Left colon (tissue), 2 donors: ENCODE data around the gene FAAP100. TPM values are rescaled to one million over a fixed set of nuclear protein-coding genes. Genes with fewer than 3 reads are reported as not detected.
A peak's percentile ranks its signal among the peaks of the same experiment; 100 is the strongest.
"Not testable (repeated sequence)": the region's sequence is repeated elsewhere in the genome, so short reads cannot be mapped to it uniquely, and the experiment has no call there.

Experiments
- ATAC-seq: fragments of 200-7000 bp; cut with Tn5 transposase; one replicate; pipeline ENCODE4 v1.9.1; 2020; ENCODE audit warnings: mild to moderate bottlenecking, moderate library complexity
- DNase-seq, 2 donors: peaks; one replicate each; pipeline ENCODE4 v3.0.0-alpha.2; 2020
- intact Hi-C, 2 donors: fragments of 100-400 bp; cut with DNase I in 1 of 2; cut with micrococcal nuclease in 1 of 2; formaldehyde crosslinking; loops; one replicate each; pipeline versions ENCODE4 v1.11.2 to v1.14.0; 2022; cut with DNase I, micrococcal nuclease
- total RNA-seq, 2 donors: library from RNA; stranded (reverse); fragmentation: NEBNext Ultra II Directional; extraction: Animal tissue kit (Norgen Biotek cat#: 25700); gene quantifications; one replicate each; pipeline ENCODE4 v1.2.1, GENCODE V29; 2021
- donor health status: DM: no; HTN: no; CAD: no.
- donor health status: DM: yes; HTN: yes; CAD: no.

The FAAP100 gene
- total RNA-seq, 2 donors from 2014 or later: 25.4 to 28.8 TPM

DNA sequence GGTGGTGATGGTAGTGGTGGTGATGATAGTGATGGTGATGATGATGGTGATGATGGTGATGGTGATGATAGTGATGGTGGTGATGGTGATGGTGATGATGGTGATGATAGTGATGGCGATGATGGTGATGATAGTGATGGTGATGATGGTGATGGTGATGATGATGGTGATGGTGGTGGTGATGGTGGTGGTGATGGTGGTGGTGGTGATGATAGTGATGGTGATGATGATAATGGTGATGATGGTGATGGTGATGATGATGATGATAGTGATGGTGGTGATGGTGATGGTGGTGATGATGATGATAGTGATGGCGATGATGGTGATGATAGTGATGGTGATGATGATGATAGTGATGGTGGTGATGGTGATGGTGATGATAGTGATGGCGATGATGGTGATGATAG is 20.2 kb downstream of the FAAP100 start:
- ATAC-seq, DNase-seq, intact Hi-C loops: not testable (repeated sequence)

DNA sequence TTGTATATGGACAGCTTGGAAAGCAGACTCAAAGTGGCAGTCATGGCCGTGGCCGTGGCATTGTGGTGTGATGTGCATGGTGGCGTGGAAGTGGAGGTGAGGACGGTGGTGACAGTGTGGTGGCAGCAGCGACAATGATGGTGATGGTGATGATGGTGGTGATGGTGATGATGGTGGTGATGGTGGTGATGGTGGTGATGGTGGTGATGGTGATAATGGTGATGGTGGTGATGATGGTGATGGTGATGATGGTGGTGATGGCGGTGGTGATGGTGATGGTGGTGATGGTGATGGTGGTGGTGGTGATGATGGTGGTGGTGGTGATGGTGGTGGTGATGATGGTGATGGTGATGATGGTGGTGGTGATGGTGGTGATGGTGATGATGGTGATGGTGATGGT is 21.1 kb downstream of the FAAP100 start:
- ATAC-seq, DNase-seq, intact Hi-C loops: not testable (repeated sequence)

DNA sequence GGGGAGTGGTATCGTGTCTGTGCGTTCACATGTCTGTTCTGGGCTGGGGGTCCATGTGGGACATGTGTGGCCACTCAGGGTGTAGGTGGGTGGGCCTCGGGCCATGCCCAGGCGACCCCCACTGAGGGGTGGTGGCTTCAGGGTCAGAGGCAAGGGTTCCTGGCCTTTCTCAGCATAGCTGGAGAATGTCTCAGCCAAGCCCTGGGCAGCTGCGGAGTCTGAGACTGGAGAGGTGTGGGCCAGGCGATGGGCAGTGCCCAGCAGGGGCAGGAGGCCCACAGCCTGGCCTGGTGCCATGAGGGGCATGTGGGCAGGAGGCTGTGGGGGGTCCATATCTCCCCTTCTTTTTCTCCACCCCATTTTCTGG is 22.7 kb downstream of the FAAP100 start:
- ATAC-seq (no peak), DNase-seq (no peak)
- intact Hi-C loops: loop anchor here in 1 of 2 donors (10.0 kb wide), 1 partner anchor 75 kb away; no protein-coding TSS in a partner anchor

DNA sequence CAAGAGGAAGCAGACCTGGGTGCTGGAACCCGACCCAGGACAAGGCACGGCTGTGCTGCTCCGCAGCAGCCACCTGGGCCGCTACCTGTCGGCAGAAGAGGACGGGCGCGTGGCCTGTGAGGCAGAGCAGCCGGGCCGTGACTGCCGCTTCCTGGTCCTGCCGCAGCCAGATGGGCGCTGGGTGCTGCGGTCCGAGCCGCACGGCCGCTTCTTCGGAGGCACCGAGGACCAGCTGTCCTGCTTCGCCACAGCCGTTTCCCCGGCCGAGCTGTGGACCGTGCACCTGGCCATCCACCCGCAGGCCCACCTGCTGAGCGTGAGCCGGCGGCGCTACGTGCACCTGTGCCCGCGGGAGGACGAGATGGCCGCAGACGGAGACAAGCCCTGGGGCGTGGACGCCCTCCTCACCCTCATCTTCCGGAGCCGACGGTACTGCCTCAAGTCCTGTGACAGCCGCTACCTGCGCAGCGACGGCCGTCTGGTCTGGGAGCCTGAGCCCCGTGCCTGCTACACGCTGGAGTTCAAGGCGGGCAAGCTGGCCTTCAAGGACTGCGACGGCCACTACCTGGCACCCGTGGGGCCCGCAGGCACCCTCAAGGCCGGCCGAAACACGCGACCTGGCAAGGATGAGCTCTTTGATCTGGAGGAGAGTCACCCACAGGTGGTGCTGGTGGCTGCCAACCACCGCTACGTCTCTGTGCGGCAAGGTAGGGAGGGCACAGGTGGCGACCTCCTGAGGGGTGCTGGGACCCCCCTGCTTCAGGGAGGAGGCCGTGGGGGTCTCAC is 23.3 kb downstream of the FAAP100 start:
- intact Hi-C loops: loop anchor here in 1 of 2 donors (10.0 kb wide), 1 partner anchor 76 kb away; no protein-coding TSS in a partner anchor
- peak; percentile 60 for ATAC-seq

DNA sequence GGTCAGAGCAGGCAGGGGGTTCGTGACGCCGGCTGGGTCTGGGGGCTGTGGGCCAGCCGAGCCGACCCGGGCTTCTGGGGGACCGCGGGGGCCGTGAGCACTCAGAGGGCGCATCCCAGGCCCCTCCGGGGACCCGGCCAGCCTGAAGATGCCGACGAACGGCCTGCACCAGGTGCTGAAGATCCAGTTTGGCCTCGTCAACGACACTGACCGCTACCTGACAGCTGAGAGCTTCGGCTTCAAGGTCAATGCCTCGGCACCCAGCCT is 23.8 kb downstream of the FAAP100 start:
- intact Hi-C loops: loop anchor here in 1 of 2 donors (10.0 kb wide), 1 partner anchor 76 kb away; no protein-coding TSS in a partner anchor
- DNase-seq: no peak
- no peak for ATAC-seq

More for the DNA sequence above, 23.3 kb downstream of the FAAP100 start:
- DNase-seq: no peak

DNA sequence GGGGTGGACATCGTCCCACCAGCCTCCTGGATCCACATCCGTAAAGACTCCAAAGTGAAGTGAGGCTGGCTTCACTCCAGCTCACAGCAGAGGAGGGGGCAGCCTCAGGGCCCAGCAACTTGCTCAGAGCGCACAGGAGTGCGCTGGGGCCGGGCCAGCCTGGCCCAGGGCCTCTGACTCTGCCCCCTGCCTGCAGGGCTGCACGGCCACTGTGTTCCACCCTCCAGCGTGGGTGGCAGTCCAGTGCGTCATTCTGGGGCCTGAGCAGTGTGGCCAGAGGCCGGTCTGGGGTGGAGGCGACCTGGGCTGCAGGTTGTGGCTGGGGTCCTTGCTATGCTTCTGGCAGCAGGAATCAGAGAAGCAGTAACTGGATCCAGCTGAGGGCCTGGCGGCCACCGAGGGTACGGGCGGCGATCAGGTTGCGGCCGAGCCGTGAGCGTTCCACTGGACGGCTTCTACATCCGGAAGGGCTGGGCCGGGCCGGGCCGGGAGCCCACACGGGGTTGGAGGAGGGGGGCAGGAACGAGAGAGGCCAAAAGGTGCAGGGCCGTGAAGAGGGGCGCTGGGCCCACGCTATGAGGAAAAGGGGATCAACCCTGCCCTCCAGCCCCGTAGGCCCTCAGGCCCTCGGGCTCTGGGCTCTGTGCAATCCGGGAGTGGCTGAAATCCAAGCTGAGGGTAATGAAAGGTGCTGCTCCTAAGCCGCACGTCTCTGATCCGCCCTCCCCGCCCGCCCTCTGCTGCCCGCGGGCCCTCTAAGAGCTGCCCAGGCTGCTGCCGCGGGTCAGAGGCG is 24.4 kb downstream of the FAAP100 start, which contains the start of gene FSCN2:
Gene FSCN2, plus strand, starts transcription at position 787 of the 793 bp plus-strand sequence. CDS start 155 bp downstream, outside the sequence.
- intact Hi-C loops: loop anchor here in 1 of 2 donors (10.0 kb wide), 1 partner anchor 77 kb away; no protein-coding TSS in a partner anchor
- ATAC-seq: peak; percentile 56

DNA sequence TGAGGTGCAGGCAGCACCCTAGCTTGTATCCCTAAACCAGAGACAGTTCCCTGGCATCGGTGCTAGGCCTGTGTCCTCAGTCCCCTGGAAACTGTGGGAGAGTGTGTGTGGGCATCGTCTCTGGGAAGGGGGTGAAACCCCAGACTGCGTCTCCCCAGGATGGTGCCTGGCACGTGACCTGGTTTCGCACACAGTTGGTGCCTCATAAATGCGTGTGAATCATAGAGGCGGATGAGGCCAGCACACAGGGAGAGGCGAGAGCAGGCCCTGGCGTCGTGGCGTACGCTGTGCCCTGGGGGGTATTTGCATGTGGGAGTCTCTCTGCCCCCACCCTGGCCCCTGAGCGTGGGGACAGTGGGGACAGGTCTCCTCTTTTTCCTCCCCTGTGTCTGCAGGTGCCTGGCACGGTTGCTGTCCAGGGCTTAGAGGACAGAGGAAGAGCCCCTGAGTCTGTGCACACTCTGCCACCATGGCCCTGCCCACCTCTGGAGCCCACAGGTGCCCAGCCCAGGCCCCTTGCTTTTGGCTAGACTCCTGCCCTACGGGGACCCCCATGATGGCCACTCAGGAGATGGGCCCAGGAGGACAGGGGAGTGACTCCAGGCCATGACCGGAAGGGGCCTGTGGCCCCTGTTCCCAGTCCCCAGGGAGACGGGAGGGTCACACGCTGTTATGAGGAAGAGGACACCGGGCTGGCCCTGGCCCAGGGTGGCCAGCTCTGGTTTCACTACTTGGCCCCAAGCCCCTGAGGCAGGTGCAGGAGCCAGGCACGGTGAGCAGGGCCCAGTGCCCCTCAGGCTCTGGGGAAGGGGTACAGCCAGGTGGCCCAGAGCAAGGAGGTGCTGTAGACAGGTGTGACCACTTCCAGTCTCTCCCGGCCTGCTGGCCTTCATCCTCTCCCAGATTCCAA is 25.2 kb downstream of the FAAP100 start:
- intact Hi-C loops: loop anchor here in 1 of 2 donors (10.0 kb wide), 1 partner anchor 78 kb away; no protein-coding TSS in a partner anchor
- ATAC-seq (no peak), DNase-seq (no peak)

More for the DNA sequence above, 24.4 kb downstream of the FAAP100 start, which contains the start of gene FSCN2:
- DNase-seq: no peak

DNA sequence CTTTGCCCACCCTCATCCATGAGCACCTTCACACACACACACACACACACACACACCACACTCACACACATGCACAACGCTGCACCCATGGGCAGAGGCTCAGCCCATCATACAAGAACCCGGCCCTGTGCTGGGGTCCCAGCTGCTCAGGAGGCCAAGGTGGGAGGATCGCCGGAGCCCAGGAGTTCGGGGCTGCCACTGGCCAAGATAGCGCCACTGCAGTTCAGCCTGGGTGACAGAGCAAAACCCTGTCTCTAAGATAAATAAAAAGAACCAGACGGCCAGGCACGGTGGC is 27.3 kb downstream of the FAAP100 start:
- ATAC-seq: no peak
- DNase-seq: no peak
- intact Hi-C loops: loop anchor here in 1 of 2 donors (10.0 kb wide), 1 partner anchor 80 kb away; no protein-coding TSS in a partner anchor

DNA sequence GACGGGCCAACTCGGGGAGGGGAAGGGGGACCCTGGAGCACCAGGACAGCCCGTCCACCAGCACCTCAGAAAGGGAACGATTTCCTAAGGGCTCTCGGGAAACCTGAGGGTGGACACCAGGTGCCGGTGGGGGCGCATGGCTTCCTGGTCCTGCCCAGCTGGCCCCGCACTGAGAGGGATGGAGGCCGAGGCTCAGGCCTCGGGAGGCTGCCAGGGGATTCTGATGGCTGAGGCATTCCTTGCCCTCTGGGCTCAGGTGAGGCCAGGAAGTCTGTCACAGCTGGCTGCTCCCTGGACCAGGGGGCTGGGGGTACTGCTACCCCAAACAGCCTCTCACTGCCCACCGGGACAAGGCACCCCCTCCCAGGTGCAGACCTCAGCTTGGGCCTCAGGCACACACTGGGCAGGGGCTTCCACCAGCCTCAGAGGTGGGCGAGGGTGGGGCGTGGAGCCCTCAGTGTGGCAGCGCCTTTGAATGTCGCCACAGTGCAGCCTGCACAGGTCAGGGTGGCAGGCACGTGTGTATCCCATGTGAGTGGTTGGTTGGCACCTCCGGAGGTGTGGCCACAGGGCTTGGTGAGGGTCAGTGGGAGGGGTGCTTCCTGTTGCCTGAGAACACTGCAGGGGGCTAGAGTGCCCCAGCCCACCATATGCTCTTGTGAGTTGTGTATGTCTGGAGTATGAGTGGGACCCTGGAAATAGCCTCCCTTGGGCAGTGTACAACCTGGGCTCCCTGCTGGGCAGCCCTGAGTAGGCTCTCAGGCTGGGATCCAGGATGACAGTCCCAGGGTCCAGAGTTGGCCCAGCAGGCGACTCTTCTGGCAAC is 27.9 kb downstream of the FAAP100 start:
- DNase-seq (no peak), ATAC-seq (no peak)

DNA sequence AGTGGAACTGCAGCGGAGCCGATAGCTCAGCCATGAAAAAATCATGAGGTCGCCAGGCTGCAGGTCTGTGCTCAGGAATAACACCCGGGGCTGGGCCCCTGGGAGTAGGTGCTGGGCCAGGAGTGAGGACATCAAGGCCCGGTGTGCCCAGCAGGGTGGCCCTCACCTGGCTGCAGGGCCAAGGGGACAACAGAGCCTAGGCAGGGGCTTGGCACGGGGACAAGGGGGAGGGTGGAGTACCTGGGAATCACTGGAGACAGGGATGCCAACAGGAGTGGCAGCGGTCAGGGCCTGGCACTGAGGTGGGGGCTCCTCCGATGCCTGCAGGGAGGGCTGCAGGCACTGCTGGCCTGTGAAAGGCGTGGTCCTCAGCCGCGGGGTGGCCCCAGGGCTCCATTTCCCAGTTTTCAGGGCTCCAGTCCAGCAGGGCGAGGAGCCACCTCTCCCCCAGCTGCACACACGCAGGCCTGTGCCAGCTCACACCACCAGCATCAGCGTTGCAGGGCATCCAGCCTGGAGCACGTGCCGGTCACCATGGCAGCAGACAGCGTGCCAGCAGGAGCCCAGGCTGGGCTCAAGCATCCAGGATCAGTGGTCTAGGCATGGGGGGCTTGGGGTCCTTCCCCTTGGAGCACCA is 28.6 kb downstream of the FAAP100 start:
- ATAC-seq: no peak
- no peak for DNase-seq
- intact Hi-C loops: loop anchor here in 1 of 2 donors (10.0 kb wide), 1 partner anchor 81 kb away; no protein-coding TSS in a partner anchor

More for the DNA sequence above, 27.9 kb downstream of the FAAP100 start:
- intact Hi-C loops: loop anchor here in 1 of 2 donors (10.0 kb wide), 1 partner anchor 81 kb away; no protein-coding TSS in a partner anchor

DNA sequence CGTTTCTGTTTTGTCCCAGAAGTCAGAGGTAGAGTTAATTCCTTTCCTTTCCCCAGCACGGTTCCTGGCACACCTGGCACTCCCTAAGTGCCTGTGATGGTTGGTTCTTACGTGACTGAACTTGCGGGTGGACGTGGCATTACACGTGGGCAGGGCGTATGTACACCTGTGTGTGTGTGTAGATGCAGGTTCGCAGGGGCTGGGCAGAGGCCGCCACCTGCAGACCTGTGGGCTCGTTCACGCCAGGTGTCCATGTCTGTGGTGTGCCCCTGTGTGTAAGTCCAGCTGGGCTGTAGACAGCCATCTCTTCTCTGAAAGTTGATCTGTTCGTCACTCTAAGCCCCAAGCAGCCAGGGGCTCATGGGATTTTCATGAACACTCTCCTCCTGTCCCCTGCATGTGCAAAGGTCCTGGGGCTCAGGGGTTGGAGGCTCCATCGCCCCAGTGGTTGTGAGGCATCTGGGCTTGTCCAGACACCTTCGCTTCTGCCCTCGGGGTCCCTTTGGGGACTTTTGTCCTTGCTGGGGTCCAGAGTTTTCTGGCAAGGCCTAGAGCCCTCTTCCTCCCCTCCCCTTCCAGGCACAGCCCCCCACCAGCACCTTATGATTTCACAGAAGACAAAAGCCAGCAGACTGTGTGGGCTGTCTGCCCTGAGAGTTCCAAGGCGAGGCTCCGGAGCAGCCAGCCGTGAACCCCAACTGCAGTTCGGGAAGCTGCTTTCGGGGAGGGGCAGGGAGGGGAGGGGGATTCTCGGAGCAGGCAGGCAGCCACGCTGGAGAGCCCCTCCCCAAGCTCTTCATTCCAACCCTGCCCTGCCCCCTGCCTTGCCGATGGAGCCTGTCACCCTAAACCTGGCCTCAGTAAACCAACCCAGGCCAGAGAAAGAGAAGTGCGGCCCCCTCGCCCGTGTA is 29.4 kb downstream of the FAAP100 start:
- intact Hi-C loops: loop anchor here in 1 of 2 donors (10.0 kb wide), 1 partner anchor 82 kb away; no protein-coding TSS in a partner anchor
- DNase-seq (no peak), ATAC-seq (no peak)

DNA sequence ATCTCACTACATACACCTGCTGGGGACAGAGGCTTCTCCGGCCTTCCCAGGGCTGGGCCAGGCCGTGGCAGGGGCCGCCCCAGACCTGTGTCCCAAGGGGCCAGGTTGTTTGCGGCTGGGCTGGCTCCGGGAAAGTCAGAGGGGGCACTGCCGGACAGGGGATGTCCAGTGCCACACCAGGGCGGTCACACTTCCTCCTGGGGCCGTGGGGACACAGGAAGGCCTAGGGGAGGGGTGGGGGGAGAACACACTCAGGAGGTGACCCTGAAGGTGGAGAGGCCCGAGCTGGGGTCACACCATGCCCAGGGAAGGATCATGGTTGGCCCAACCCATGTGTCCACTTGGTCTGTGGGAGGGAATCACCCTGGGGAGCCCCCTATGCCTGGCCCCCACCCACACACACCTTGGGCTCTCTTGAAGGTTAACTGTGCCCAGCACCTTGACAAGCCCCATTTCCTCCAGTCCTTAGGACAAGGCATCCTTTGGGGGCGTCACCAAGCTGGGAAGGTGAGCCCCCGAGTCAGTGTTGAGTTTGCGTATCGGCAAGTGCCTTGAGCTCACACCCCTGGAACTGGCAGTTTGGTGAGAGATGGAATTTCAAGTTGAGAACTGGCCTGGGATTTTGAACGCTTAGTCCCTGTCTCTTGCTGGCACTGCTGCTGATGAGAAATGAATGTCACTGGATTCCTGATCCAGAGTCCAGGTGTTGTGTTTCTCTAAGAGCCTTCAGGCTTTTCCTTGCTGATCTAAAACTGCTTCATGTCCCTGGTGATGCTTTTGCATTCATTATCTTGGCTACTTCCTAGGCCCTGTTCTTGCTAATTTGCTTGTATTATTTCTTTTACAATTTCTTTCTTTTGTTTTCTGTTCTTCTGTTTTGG is 31.9 kb downstream of the FAAP100 start:
- ATAC-seq (peak; percentile 3), DNase-seq (no peak)
- intact Hi-C loops: loop anchor here in 1 of 2 donors (10.0 kb wide), 1 partner anchor 85 kb away; no protein-coding TSS in a partner anchor

DNA sequence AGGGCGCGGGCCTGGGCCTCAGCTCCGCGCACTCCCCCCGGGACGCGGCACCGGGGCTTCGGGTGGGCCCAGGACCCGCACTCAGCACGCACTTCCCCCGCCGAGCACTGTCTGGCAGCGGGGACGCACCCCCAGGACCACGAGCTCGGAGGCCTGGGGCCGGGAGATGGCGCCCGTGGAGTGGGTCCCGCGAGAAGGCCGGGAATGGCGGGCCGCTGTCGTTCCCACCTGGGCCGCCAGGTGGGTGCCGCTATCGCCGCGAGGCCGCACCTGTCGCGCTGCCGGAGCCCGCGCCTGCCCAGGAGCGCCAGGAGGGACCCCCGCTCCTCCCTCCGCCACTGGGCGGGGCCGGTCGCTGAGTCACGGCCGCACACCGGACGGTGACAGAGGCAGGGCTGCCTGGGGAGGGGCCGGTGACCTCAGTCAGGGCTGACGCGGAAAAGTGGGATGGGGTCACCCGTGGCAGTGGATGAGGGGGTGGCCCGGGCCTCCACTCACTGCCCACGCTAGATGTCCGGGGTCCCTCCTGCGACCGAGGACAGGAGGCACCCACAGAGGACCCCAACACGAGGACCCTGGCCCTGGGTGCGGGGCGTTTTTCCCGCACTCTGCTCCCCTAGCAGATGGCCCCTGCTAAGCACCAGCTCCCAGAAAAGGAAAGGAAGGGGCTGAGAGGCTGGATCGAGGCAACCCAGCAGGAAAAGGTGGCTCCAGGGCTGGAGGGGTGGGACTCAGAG is 32.7 kb downstream of the FAAP100 start:
- DNase-seq: peak; percentile 81 to 83

DNA sequence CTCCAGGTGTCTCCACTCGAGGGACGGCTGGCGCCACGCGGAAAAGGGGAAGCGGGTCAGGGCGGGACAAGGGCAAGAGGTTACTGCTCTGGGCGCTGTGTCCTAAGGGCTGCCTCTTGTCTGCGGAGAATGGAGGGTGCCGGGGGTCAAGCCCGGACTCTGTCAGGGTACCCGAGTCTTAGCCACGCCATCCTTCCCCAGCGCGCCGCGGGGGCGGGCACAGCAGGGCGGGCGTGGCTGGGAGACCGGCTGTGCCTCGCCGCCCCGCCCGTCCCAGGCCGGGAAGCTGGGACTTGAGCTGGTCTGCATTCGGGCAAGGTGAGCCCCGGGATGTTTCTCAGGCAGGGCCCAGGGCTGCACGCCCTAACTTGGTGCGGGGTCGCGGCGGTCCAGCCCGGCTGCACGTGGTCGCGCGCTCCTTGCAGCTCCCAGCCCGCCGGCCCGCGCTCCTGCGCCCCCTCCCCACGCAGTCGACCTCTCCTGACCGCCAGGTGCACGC is 33.3 kb downstream of the FAAP100 start:
- peak; percentile 74 to 79 for DNase-seq
- intact Hi-C loops: no loop called here
- peak; percentile 60 for ATAC-seq

More for the DNA sequence above, 32.7 kb downstream of the FAAP100 start:
- intact Hi-C loops: loop anchor here in 1 of 2 donors (10.0 kb wide), 1 partner anchor 85 kb away; no protein-coding TSS in a partner anchor
- peak; percentile 61 for ATAC-seq
